ENCODE measurements around the gene CBFA2T3.

The CBFA2T3 gene

DNA sequence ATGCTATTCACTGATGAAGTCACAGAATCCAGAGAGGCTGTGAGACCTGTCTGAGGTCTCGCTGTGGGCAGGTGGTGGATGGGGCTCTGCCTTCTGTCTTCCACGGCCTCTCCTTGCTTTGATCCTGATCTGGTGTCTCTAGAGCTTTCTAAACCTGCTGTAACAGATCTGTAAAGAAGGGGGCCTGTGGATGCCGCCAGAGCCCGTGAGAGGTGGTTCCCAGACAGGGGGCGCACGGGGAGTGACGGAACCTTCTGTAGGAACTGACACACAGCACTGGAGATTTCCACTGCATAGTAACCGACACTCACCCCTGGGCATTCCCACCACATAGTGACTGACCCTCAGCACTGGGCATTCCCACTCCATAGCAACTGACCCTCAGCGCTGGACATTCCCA lies 16.0 kb downstream of the CBFA2T3 start:
- no peak for DNase-seq (ENCODE audit: low read depth)

DNA sequence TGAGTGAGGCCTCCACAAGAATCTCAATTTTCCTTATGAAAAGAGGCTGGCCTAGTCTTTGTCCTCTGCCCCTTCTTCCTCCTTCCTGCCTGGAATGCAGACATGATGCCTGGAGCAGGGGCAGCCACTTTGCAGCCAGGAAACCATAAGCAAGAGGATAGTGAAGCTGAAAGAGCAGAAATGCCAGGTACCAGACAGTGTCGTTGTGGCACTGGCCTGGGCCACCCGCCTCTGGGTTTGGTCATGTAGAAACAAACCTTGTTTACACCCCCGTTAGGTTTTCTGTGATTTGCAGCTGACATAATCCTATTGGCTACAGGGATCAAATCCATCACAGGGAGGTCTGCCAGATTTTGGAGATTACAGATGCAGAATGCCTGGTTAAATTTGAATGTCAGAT lies 16.5 kb downstream of the CBFA2T3 start:
- DNase-seq (ENCODE audit: low read depth) = no peak

DNA sequence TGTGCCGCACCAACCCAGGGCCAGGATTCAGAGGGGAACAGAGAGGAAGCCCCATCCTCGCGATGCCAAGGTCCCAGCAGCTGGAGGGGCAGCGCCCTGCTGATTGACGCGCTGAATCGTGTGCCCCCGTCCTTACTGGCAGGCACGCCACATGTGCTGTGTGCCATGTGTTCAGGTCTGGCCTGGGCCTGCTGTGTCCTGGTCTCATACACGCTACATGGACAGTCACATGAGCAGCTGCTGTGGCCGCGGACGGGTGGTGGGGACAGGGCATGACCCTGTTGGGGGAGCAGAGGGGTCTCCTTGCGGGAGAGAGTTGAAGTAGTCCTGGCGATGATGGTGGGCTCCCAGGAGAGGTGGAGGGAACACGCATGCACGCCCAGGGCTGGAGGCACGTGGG lies 18.0 kb downstream of the CBFA2T3 start:
- no peak for DNase-seq (ENCODE audit: low read depth)

DNA sequence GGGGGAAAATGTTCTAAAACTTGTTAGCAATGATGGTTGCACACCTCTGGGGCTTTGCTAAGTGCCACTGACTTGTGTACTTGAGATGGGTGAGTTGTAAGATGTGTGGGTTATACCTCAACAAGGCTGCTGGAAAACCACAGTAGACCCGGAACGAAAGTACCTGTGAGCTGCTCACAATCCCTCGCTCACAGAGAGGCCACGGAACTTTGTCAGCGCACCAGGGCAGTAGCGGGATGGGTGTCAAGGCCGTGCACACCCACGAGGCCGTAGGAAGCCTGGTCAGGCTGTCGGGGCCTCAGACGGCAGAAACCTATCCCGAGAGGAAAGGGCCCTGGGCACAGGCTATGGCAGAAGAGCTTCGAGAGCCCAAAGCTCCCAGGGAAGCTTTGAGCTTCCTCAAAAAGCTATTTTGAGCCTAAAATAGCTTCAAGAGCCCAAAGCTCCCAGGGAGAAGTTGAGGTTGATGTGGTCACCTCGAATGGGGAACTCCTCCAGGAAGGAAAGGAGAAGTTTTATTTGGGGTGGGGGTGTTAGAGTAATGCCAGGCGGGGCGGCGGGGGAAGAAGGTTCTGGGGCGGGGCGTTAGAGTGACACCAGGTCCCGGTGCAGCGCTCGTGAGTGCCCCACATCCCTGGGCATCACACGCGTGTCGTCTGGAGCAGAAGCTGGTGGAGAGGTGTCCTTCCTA lies 19.0 kb downstream of the CBFA2T3 start:
- no peak for DNase-seq (ENCODE audit: low read depth)

DNA sequence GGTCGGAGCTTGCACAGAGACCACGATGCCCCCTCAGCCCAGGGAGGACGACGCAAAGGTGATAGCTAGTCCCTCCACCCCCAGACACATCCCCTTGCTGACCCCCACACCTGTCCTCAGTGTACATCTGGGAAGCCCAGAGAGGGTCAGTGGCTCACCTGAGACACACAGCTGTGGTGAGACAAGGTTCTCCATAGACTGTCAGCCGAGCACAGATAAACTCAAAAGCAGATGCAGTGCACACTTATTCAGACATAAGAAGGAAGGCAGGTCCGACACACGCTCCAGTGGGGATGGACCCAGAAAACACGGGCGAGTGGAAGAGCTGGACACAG lies 19.6 kb downstream of the CBFA2T3 start:
- no peak for DNase-seq (ENCODE audit: low read depth)

DNA sequence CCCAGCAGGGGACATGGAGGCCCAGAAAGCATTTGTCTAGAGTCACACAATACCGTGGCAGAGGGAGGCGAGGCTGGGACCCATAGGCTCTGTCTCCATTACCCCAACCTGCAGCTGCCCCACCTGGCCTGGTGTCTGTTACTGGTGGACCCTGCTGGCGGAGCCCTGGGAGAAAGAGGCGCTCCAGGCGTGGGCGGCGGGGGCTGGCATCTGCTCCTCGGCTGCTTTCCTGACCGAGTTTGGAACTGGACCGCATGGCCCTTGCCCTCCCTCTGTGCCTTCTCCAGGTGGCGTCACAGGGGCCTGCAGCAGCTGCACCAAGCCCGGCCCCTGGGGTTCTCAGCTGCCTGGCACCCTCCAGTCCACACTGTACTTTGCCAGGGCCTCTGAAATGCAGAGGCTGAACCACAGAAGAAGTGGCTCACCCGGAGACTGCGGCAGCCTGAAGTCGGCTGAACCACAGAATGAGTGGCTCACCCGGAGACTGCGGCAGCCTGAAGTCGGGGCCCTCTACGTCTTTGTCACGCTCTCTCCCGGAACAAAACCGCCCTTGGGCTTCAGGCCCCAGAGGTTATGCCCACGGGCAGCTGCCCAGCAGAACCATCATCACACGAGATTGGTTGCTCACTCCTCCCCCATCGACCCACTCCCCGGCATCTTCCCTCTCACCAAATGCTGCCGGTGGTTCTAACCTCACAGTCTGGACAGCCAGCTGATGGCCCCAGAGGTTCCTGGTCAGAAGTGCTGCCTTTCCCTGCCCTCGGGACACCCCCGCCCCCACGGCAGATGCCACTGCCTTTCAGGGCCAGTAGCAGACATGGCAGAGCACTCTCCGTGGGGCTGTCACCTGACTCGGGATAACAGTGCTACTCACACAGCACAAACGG lies 20.2 kb downstream of the CBFA2T3 start:
- no peak for DNase-seq (ENCODE audit: low read depth)

DNA sequence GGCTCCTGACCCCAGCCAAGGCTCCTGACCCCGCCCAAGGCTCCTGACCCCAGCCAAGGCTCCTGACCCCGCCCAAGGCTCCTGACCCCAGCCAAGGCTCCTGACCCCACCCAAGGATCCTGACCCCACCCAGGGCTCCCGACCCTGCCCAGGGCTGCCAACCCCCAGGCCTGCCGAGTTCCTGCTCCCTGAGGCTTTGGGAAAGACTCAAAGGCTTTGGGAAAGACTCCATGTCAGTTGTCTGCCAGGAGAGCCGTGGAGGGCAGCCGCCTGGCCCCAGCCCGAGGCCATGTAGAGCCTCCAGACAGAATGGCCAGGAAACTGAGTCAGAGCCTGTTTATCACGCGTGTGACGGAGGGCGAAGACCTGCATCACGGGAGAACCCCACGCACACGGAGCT lies 21.1 kb downstream of the CBFA2T3 start:
- no peak for DNase-seq (ENCODE audit: low read depth)

DNA sequence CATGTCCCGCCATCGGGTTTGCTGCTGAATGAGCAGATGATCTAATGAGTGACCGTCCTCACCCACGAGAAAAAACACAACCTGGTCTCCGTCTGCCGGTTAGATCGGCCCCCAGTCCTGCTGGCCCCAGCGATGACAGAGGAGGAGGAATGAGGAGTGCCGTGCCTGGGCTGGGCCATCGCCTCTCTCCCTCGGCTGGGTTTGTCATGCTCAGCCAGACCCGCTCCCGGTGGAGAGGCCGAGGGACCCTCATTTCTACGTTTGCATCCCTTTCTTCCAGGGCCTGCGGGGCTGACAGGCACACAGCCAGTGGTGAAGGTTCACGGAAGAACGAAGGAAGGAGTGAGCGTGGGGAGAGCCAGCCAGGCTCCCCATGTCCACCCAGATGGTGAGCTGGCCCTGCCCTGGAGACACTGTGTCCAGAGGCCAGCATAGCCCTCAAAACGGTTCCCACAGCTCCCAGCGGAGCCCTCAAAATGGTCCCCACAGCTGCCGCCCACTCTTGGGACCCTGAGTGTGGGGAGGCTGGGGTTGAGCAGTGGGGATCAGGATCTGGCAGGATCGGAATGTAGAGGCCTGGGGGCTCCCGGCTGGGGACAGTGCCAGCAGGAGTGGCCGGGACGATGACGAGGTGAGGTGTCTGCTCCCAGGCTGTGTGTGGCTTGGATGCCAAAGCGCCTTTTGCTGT lies 23.9 kb downstream of the CBFA2T3 start:
- DNase-seq (ENCODE audit: low read depth) = no peak

DNA sequence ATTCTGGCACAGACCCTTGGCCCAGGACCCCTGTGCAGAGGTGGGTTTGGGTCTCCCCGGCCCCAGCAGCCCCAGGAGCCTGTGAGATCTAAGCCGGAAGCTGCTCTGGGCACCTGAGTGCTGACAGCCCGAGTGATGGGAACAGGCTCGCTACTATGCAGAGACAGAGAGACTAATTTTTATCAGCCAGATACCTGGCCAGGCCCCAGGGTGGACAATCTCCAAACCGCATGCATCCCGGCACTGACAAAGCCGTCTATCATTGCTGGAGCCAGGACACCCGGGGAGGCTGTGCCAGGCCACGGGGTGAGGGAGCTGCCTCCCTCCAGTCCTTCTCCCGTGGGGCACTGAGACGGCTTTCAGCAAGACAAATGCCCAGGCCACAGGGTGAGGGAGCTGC lies 25.0 kb downstream of the CBFA2T3 start:
- DNase-seq (ENCODE audit: low read depth) = no peak

DNA sequence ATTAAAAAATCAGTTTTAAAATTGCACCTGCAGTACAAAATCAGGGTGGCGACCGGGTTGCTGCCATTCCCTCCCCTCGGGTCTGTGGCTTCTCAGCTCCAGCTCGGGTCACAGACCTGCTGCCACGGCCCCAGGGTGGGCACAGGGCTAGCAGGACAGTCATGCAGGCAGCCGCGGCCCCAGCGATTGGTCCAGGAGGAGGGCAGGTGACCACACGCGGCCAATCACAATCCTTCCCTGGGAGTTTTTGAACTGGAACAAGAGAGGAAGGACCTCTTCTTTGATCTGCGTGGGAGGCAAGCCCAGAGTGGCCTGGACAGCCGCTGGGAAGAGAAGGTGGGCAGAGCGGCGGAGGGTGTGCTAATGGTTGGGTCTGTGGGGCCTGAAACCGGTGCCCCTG lies 25.5 kb downstream of the CBFA2T3 start:
- DNase-seq (ENCODE audit: low read depth) = no peak

DNA sequence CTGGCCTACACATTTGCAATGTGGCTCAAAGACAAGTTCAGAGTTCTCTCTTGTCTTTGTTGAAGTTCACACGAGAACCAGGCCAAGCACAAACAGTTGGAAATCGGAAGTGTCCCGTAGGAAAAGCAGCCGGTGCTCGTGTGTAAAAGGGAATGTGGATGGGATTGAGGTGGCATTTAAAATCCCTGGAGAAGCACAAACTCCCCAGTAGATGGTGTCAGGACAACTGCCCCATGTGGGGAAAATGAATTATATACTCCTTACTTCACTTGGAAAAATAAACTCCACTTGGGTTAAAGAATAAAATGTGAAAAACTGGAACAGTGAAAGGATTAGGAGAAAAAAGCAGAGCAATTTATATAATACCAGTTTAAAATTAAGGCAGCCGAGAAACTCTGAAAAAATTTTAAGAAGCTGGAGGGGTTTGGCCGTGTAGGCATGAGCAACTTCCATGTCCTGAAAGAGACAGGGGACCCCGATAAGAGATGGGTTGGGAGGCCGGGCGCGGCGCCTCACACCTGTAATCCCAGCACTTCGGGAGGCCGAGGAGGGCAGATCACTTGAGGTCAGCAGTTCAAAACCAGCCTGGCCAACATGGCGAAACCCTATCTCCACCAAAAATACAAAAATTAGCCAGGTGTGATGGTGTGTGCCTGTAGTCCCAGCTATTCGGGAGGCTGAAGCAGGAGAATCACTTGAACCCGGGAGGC lies 28.1 kb downstream of the CBFA2T3 start:
- DNase-seq (ENCODE audit: low read depth) = no peak

DNA sequence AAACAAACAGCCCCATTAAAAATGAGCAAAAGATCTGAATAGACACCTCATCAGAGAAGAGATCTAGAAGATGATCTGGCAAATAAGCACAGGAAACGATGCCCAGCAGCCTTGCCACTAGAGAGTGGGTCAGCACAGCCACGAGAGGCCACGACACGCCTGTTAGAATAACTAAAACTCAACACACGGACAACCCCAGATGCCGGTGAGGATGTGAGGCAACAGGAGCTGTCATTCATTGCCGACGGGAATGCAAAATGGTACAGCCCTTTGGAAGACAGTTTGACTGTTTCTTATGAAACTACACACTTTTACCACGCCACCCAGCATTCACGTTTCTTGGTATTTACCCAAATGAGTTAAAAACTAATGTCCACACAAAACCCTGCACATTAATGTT lies 31.5 kb downstream of the CBFA2T3 start:
- no peak for DNase-seq (ENCODE audit: low read depth)

DNA sequence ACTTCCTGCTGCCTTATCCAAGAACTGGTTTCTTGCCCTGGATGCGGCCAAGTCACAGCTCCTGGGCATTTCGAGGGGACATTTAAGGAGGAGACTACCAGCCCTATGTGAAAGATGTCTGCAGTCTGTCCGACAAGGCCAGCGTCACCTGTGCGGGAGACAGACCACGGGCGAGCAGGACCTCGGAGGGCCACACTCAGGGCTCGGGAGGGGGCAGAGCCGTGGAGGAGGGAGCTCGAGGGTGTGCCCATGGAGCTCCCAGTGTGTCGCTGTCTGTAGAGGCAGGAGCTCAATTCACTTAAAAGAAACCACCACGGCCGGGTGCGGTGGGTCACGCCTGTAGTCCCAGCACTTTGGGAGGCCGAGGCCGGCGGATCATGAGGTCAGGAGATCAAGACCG lies 33.3 kb downstream of the CBFA2T3 start:
- DNase-seq (ENCODE audit: low read depth) = no peak

DNA sequence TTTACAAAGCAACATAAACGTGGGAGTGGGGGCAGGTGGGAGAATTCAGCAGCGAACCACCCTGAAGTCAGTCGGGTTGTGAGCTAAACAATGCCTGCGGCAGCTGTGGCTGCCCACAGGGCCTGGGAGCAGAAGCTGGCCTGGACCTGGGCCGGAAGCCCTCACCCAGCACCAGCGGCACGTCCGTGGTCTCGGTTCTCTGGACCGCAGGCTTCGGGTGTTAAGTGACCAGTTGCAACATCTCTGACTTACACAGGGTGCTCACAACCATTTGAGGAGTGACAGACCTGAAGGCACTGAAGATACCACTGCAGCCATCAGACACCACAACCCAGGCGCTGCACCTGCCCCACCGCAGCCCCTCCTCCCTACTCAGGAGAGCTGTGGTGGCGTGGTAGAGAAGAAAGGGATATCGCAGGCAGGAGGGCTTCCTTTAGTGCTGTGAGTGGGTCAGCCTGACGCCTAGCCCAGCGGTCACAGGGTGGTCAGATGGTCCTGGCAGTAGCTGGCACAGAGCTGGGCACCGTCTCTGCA lies 33.8 kb downstream of the CBFA2T3 start:
- no peak for DNase-seq (ENCODE audit: low read depth)

DNA sequence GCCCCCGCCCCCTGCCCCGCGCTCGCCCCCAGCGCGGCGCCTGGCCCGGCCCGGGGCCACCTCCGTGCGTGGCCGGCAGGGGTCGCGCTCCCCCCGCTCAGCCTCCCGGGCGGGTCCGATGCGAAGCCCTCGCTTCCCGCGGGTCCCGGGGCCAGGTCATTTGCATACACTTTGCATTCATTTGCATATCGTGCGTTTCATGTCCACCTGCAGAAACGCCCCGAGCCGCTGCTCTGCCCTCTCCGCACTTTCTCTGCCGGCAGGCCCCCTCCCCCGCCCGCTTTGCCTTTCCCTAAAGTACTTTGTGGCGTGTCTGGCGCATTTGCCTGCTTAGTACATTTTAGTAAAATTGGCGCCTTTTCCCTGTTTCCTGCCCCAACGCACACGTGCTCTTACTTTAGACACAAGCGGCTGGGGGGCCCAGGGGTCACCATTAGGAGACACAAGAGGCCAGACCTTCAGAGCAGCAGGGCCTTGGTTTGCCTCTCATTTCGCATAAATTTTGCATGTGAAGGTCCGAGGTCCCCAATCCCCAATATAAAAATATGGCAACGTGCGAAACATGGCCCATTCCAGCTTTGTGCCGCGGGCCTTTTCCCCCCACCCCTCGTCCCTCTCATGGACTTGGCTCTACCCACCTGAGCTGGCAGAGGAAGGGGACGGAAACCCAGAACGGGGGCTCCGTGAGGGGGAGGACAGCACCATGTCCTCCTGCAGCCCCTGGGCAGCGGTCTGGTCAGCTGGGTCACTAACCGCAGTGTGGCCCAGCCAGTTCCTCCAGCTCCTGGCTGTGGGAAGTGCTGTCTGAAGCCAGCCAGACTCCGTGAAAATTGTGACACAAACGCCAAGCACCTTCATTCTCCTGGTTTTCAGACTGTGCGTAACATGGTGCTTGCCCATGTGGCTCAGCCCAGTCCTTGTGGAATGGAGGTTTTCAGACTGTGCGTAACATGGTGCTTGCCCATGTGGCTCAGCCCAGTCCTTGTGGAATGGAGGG lies 34.8 kb downstream of the CBFA2T3 start:
- no peak for DNase-seq (ENCODE audit: low read depth)

DNA sequence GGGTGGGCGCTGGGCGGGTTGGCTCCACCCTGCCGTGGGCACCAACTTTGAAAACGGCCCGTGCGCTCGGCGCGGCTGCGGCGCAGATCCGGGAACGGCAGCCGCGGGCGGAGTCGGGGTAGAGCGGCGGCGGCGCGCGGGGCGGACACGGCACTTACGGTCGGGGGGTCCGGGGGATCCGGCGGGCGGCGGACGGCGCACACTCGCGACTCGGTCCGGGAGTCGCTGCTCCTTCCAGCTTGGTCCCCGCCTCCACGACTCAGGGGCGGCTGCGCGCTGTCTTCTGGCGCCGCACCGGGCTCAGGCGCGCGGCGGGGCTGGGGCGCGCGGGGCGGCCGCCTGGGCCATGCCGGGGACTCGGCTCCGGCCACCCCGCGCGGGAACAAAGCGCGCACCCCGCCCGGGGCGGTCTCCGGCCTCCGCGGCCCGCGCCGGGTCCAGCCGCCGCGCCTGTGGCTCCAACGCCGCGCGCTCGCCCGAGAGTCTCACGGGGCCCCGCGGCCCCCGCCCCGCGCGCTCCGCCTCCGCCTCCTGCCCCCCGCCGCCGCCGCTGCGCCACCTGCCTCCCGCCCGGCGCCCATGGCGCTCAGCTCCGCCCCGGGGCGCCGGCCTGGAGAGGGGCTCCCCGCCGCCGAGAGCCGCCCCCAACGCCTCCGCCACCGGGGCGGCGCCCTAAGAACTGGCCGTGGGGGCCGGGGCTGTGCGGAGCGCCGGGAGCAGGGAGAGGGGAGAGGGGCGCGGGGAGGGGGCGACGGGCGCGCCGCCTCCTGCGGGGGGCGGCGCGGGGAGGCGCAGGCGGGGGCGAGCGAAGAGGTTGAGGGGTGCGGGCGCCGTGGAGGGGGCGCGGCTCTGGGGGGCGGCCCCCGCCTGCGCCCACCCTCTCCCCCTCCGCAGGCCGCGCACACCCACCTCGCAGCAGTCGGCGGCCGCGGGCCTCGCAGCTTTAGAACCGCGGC lies 35.9 kb downstream of the CBFA2T3 start:
- no peak for DNase-seq (ENCODE audit: low read depth)

DNA sequence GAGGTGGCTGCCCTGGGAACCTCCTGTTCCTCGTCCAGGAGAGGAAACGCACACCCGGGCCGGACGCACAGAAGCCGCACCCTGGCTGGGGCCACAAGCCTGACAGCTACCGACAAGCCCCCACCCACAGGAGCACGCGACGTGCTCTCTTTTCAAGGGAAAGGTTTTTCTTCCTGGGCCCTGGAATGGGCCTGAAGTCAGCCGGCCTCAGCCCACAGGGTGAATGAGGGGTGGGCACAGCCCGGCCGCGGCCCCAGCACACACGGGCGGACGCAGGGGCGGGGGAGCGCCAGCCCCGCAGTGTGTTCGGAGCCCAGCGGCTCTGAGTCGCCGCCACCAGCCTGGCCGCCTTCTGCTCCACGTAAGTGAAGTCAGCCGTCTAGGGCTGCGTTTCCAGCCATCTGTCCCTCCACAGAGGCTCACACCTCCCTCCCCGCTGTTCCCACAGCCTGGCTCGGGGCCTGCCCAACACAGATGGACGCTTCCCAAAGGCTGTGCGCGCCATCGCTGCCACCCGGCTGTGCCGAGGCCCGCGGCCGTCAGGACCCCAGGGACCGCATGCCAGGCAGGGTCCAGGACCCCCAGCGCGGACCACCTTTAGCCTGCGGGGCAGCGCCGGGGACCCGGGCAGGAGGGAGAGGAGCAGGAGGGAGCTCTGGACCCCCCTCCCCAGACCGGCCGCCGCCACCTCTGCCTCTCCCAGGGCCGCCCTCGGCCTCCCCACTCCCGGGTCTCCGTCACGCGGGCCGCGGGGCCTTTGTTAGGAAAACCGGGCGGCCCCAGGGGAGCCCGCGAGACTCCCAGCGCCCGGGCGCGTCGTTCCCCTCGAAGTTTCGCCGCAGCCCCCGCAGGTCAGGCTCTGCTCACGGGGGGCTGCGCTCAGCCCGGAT lies 36.8 kb downstream of the CBFA2T3 start:
- no peak for DNase-seq (ENCODE audit: low read depth)

DNA sequence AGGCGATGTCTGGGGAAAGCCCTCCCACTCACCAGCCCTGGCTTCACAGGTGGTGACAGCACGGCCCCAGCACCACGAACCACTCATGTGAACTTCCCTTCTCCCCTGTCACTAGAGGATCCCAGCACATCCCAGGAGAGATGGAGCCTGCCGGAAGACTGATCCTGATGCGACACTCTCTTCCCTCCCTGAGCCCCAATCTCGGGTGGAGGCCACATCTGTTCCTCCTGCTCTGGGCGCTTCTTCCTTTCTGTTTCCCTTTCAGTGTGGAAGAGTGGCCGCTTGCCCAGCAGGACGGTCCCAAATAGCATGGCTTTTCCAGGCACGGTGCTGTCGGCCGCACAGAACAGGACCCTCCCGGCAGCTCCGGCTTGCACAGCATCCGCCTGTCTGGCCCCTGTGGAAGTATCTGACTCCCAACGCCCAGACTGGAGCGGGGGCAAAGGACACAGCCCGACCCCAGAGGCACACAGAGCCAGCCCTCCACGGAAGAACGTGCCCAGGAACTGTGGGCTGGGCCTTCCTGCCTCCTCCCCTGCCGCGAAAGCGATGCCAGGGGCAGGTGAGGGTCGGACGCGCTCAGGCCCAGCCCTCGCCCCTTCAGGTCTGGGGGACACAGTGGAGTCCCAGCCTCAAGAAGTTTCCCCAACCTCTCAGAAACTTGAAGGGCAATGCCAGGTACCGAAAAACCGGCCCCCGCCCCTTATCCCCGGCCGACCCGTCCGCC lies 37.6 kb downstream of the CBFA2T3 start:
- no peak for DNase-seq (ENCODE audit: low read depth)
